COLO668 (cell line): Measurements from ENCODE around the gene PPFIA1.
"Not testable (repeated sequence)": the region's sequence is repeated elsewhere in the genome, so short reads cannot be mapped to it uniquely, and the experiment has no call there.

Experiments used
- DNase-seq: peaks from one replicate; lab custom pipeline; 2025; ENCODE audit not compliant: unreplicated experiment; lab: John Stamatoyannopoulos, UW

PPFIA1 gene

GRCh38 chr11:70251659-70252321, 18.7 kb upstream of the PPFIA1 start:
- no peak for DNase-seq

- DNase-seq, result no peak
Measured at GRCh38 chr11:70252844-70253243, 17.6 kb upstream of the PPFIA1 start.

GRCh38 chr11:70255477-70256116, 14.9 kb upstream of the PPFIA1 start:
- DNase-seq, result no peak

GRCh38 chr11:70259077-70259476, 11.4 kb upstream of the PPFIA1 start:
- DNase-seq, result not testable (repeated sequence)

- no peak for DNase-seq
Measured at GRCh38 chr11:70262951-70263350, 7.5 kb upstream of the PPFIA1 start.

DNA sequence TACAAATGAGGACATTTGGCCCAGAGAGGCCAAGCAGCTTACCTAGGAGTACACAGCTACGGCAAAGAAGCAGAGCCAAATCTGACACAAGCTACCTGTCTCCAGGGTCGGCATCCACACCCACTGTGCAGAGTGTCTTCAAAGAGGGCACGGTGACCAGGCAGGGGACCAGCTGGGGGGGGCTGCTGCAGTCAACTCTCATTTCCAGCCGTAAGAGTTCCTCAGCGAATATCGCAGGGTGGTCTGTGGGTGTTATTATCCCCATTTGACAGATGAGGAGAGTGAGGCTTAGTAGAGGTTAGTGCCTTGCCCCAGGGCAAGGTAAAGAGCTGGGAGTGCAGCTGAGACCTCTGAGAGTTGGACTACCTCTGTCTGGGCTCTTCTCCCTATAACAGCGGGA, 7.1 kb upstream of the PPFIA1 start:
- no peak for DNase-seq

DNA sequence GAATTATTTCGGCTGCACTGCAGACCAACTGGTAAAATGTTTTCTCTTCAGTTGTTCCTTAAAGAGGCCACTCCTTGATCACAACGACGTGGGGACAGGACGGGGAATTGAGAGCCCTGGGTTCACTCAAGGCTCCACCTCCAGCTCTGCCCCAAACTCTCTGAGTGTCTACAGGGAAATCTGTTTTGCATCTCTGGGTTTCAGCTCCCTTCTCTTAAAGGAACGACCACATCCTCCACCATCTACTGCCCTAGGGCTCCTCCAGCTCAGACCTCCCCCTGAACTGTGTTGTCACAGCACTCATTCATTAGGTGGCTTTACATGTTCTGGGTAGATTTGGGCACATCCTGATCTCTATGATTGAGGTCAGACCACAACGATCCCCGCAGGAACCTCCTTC, 5.1 kb upstream of the PPFIA1 start:
- DNase-seq, result no peak

GRCh38 chr11:70267405-70267950, 3.0 kb upstream of the PPFIA1 start:
- DNase-seq, result no peak

GRCh38 chr11:70268526-70268925, 2.0 kb upstream of the PPFIA1 start:
- no peak for DNase-seq

GRCh38 chr11:70270877-70271648, 573 bp downstream of the PPFIA1 start:
- DNase-seq, result peak; percentile 37

DNA sequence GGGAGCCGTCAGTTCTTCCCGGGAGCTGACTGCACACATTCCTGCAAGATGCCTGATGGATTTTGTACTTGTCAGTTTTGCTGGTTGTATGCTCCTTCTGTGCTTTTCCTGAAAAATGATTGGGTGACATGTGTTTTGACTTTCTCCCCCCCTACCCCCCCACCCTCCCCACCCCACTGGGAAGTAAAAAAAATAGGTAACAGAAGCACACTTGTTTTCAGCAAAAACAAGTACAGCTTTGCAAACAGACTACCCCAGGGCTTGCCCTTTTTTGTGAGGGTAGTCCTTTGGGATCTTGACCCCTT, 1.1 kb downstream of the PPFIA1 start:
- DNase-seq, result no peak

DNA sequence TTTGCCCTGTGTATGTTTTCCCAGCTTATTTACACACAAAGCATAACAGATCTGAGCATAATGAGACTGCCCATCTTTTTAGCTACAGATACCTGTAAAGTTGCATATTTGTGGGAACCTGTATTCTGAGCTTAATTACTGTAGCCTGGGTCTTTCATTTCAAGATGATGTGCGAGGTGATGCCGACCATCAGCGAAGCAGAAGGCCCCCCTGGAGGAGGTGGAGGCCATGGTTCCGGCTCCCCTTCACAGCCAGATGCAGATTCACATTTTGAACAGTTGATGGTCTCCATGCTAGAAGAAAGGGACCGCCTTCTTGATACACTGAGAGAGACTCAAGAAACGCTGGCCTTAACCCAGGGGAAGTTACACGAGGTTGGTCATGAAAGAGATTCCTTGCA, 1.5 kb downstream of the PPFIA1 start:
- no peak for DNase-seq

GRCh38 chr11:70278994-70279393, 8.5 kb downstream of the PPFIA1 start:
- DNase-seq, result no peak

DNA sequence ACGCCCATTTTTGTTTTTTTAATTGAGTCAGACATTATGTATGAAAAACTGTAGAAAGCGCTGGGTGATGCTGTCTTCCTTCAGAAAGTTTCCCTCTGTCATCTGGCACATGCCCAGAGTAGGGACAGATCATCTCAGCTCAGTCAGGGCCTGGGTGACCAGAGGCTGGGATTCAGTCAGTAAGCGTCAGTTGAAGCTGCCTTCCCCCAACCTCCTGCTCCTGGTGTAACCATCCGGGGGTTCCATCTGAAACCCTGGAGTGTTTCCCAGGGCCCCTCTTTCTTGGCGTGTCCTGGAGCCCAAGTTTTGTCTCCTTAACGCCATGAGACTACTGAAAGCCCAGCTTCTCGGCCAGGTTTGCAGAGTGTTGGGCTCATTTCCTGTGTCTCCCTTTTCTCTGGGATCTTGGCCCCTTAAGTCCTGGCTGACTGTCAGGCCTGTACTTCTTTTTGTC, 10.7 kb downstream of the PPFIA1 start:
- no peak for DNase-seq

- DNase-seq, result no peak
Measured at GRCh38 chr11:70282012-70282411, 11.5 kb downstream of the PPFIA1 start.

DNA sequence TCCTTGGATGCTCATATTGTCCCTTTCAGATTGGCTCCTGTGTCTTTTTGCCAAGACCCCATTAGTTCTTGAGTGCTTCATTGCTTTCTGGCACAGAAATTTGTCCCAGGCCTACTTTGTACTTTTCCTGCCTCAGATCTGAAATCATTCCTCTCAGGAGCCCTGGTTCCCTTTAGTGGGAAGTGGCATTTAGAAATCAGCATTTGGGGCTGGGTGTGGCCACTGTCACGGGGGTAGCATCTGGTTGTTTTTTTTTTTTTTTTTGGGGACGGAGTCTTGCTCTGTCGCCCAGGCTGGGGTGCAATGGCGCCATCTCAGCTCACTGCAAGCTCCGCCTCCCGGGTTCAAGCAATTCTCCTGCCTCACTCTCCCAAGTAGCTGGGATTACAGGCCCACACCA, 18.2 kb downstream of the PPFIA1 start:
- DNase-seq, result no peak

DNA sequence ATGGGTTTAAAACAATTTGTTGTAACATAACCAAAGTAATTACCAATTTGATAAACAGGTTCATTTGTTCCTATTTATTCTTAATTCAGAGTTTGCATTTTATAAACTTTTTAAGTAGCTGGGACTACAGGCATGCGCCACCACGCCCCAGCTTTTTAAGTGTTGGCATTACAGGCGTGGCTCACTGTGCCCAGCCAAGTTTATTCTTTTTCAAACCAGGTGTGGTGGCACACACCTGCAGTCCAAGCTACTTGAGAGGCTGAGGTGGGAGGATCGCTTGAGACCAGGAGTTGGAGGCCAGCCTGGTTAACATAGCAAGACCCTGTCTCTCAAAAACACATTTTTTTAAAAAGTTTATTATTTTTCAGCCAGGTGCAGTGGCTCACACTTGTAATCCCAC, 19.1 kb downstream of the PPFIA1 start:
- no peak for DNase-seq

DNA sequence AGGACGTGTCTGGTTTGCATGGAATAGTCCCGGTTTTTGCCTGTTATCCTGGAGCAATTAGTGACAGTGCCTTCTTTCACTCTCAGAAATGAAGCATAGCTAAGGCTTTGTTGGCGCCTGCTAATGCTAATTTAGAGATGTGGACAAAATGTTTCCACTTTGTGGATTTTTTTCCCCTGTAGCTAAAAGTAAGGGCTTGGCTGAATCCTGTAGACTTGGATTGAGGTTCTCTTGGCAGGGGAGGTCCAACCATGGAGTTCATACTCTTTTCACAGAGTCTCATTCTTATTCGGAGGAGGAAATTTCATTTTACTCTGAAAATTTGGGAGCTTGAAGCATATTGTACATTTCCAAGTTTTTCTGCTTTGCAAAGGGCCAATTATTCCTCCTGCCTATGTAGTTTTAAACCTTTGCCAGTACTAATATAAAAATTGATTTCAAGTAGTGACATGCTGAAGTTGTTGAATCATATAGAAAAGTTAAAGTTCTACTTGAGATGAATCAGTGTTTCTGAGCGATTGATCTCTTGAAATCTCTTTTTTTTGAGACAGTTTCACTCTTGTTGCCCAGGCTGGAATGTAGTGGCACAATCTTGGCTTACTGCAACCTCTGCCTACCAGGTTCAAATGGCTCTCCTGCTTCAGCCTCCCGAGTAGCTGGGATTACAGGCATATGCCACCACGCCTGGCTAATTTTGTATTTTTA, 20.0 kb downstream of the PPFIA1 start:
- no peak for DNase-seq

DNA sequence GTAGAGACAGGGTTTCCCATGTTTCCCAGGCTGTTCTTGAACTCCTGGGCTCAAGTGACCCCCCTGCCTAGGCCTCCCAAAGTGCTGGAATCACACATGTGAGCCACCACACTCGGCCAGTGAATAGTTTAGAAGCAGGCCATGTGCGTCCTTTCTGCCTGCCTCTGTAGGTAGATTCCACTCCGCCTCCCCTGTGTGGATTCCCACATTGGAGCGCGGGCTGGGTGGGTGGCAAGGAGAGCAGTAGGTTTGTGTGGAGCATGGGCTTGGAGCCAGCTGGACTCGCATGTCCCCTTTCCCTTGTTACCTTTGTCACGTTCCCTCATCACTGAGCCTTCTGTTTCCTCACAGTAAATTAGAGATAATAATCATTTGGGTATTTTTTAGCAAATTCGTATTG, 21.7 kb downstream of the PPFIA1 start:
- no peak for DNase-seq

DNA sequence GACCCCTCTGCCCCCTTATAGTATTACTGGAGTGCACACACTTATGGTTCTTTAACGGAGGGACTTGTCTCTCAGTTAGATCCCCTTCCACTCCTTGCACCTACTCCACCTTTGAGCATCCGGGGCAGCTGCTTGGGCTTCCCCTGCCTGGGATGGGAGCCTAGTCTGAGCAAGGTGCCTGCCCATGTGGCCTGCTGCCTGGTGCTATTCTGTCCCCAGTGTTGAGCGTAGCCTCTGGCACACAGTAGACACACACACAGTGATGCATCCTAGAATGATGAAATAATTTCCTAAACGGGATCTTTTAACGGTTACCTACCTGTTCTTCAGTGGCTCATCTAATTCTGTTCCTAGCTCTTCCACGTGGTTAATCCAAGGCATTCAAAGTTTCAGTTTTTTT, 22.4 kb downstream of the PPFIA1 start:
- no peak for DNase-seq

DNA sequence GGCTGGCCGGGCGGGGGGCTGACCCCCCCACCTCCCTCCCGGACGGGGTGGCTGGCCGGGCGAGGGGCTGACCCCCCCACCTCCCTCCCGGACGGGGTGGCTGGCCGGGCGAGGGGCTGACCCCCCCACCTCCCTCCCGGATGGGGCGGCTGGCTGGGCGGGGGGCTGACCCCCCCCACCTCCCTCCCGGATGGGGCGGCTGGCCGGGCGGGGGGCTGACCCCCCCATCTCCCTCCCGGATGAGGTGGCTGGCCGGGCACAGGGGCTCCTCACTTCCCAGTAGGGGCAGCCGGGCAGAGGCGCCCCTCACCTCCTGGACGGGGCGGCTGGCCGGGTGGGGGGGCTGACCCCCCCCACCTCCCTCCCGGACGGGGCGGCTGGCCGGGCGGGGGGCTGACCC, 24.7 kb downstream of the PPFIA1 start:
- DNase-seq, result not testable (repeated sequence)
